Lower lobe of right lung (tissue), 2 donors: ENCODE data around the gene SRGAP3. TPM values are rescaled to one million over a fixed set of nuclear protein-coding genes. Genes with fewer than 3 reads are reported as not detected.

Experiments used
- ATAC-seq, 2 donors: fragments of 200-7000 bp; cut with Tn5 transposase; one replicate each; pipeline ENCODE4 v1.9.1; 2020 to 2022; ENCODE audit warnings: mild to moderate bottlenecking in 2 of 2, moderate library complexity in 2 of 2
- DNase-seq: peaks from one replicate; pipeline ENCODE4 v3.0.0-alpha.2; 2020
- H3K27ac ChIP-seq: fragments of 200-600 bp; one replicate; pipeline ENCODE4 v1.8.0; 2022
- H3K27me3 ChIP-seq: fragments of 200-600 bp; one replicate; pipeline ENCODE4 v1.8.0; 2022; ENCODE audit warnings: low read depth
- H3K36me3 ChIP-seq: fragments of 200-600 bp; one replicate; pipeline ENCODE4 v1.8.0; 2022; ENCODE audit warnings: mild to moderate bottlenecking
- H3K4me1 ChIP-seq: fragments of 200-600 bp; one replicate; pipeline ENCODE4 v1.8.0; 2022
- H3K4me3 ChIP-seq: fragments of 200-600 bp; one replicate; pipeline ENCODE4 v1.8.0; 2022; ENCODE audit warnings: mild to moderate bottlenecking
- H3K9me3 ChIP-seq: fragments of 200-600 bp; one replicate; pipeline ENCODE4 v1.8.0; 2022
- CTCF ChIP-seq: fragments of 200-600 bp; IDR thresholded peaks from one replicate; pipeline ENCODE4 v1.8.0; 2022; ENCODE audit warnings: antibody characterized with exemption, mild to moderate bottlenecking
- intact Hi-C: fragments of 100-400 bp; cut with DNase I; formaldehyde crosslinking; loops from one replicate; pipeline ENCODE4 v1.11.0; 2022
- total RNA-seq: library from RNA; stranded (reverse); fragmentation: NEBNext Ultra II Directional; extraction: Animal tissue kit (Norgen Biotek cat#: 25700); gene quantifications from one replicate; pipeline ENCODE4 v1.2.1, GENCODE V29; 2021
- donor health status: DM: no; HTN: yes; CAD: no; lungs with severe emphysema.

Gene SRGAP3
- total RNA-seq, 1 donor from 2014 or later: 7.8 TPM

- no peak for ATAC-seq
- DNase-seq: no peak
- no peak for TF ChIP-seq CTCF
Observed at GRCh38 chr3:9040996-9041395, 208.4 kb downstream of the SRGAP3 start.

GRCh38 chr3:9037144-9037711 lies 212.2 kb downstream of the SRGAP3 start:
- ATAC-seq (peak; percentile 16 to 57), DNase-seq (no peak)
- Histone ChIP-seq H3K4me3 (no peak overlapping the region), H3K4me1 (peaks cover 18% of the 10 kb centered on the region), H3K36me3 (no peaks in the 10 kb centered on the region), H3K27me3 (no peaks in the 10 kb centered on the region), H3K27ac (no peak overlapping the region), H3K9me3 (no peaks in the 10 kb centered on the region)
- no peak for TF ChIP-seq CTCF
- intact Hi-C loops: no loop called here

More at GRCh38 chr3:9040996-9041395, 208.4 kb downstream of the SRGAP3 start:
- Histone ChIP-seq H3K36me3 (no peaks in the 10 kb centered on the region), H3K27me3 (no peaks in the 10 kb centered on the region), H3K9me3 (no peaks in the 10 kb centered on the region), H3K4me1 (peaks cover 16% of the 10 kb centered on the region), H3K27ac (no peak overlapping the region), H3K4me3 (no peak overlapping the region)
- intact Hi-C loops: no loop called here

- H3K27me3 ChIP-seq: no peaks in the 10 kb centered on the region
- peaks cover 18% of the 10 kb centered on the region for H3K4me1 ChIP-seq
- intact Hi-C loops: no loop called here
- H3K27ac ChIP-seq: no peak overlapping the region
- ATAC-seq (peak; percentile 69), DNase-seq (no peak)
- TF ChIP-seq CTCF: no peak
- H3K9me3 ChIP-seq: no peaks in the 10 kb centered on the region
- no peak overlapping the region for H3K4me3 ChIP-seq
- H3K36me3 ChIP-seq: no peaks in the 10 kb centered on the region
Observed at GRCh38 chr3:9036404-9037131, 212.9 kb downstream of the SRGAP3 start.

- intact Hi-C loops: no loop called here
- no peak overlapping the region for H3K27ac ChIP-seq
- no peaks in the 10 kb centered on the region for H3K27me3 ChIP-seq
- H3K4me3 ChIP-seq: no peak overlapping the region
- H3K4me1 ChIP-seq: peaks cover 18% of the 10 kb centered on the region
- ATAC-seq: no peak
- H3K36me3 ChIP-seq: no peaks in the 10 kb centered on the region
- H3K9me3 ChIP-seq: no peaks in the 10 kb centered on the region
- no peak for TF ChIP-seq CTCF
- DNase-seq: no peak
Observed at GRCh38 chr3:9035961-9036360, 213.5 kb downstream of the SRGAP3 start.

- no peaks in the 10 kb centered on the region for H3K9me3 ChIP-seq
- no peak for DNase-seq
- intact Hi-C loops: no loop called here
Observed at GRCh38 chr3:9035473-9035872, 214.0 kb downstream of the SRGAP3 start.

More at GRCh38 chr3:9035473-9035872, 214.0 kb downstream of the SRGAP3 start:
- H3K27me3 ChIP-seq: no peaks in the 10 kb centered on the region
- no peak overlapping the region for H3K4me3 ChIP-seq
- H3K27ac ChIP-seq: no peak overlapping the region
- no peak for TF ChIP-seq CTCF
- H3K36me3 ChIP-seq: no peaks in the 10 kb centered on the region
- H3K4me1 ChIP-seq: peaks cover 18% of the 10 kb centered on the region
- ATAC-seq: no peak
